ENCODE measurements around the gene CDH22. TPM values are rescaled to one million over a fixed set of nuclear protein-coding genes. Genes with fewer than 3 reads are reported as not detected.

The CDH22 gene
- total and polyA plus RNA-seq, 9 of the 15 experiments (the other 6 are each of a cell fraction or from before 2014, with no cell fraction given), result 0.07 to 0.08 TPM; not detected in 7

GRCh38 chr20:46178891-46179290, 129.4 kb downstream of the CDH22 start (continued):
- TF ChIP-seq RREB1 (CRISPR knock-in tag; IDR thresholded peaks at IDR 0.05) (no peak), ZNF431 (CRISPR knock-in tag; IDR thresholded peaks at IDR 0.05) (no peak), SPI1 (IDR thresholded peaks at IDR 0.05; ENCODE audit: borderline replicate concordance, low read depth, low read length) (no peak), CCAR2 (IDR thresholded peaks at IDR 0.05; ENCODE audit: low read depth, low read length) (no peak), COPS2 (conservative IDR thresholded peaks at IDR 0.05) (no peak)

GRCh38 chr20:46177768-46178167, 130.5 kb downstream of the CDH22 start:
- POLR2A ChIA-PET, result interaction anchor here (0.5 to 0.9 kb wide), 2 partner anchors 17 to 165 kb away, joined by 3 read pairs; no protein-coding TSS in a partner anchor
- FAIRE-seq, result no peak
- CTCF ChIA-PET (ENCODE audit: low intra/inter-chr PET ratio), result no interaction called here
- H3K4me1 ChIP-seq (replicated peaks in 1 of 2; ENCODE audit: control insufficient read depth in 2 of 2, insufficient read depth in 2 of 2, low read length in 2 of 2), result peaks cover 0 to 10% of the 10 kb centered on the region in 2 experiments; a peak in 1 of 5 replicates
- no peaks in the 10 kb centered on the region for H3K79me2 ChIP-seq (ENCODE audit: control insufficient read depth, insufficient read depth, low read length)
- no peak overlapping the region for H3K4me2 ChIP-seq (ENCODE audit: insufficient read depth, low read length)
- H3K9ac ChIP-seq (ENCODE audit: insufficient read depth in 1 of 2, low read depth in 2 of 2, low read length in 2 of 2), result no peak overlapping the region; a peak in 1 of 4 replicates
- H2AFZ ChIP-seq (ENCODE audit: low read depth, low read length), result no peak overlapping the region
- in situ Hi-C loops (cut with MboI), result no loop called here
- under 1% methylated on average over 10 of the region's 15 CpGs for WGBS (ENCODE audit: insufficient coverage, low coverage, missing lambda C conversion rate)
- H3K4me3 ChIP-seq, result no peak overlapping the region
- DNase-seq (ENCODE audit: extremely low read depth in 1 of 4, low spot score in 3 of 4), result no peak
- no peak for ATAC-seq
- intact Hi-C loops (cut with micrococcal nuclease), result no loop called here
- no TSS peak for BruUV-seq (replicated peaks)
- H3K36me3 ChIP-seq (ENCODE audit: control insufficient read depth, insufficient read depth, low read length), result no peaks in the 10 kb centered on the region
- H3K27me3 ChIP-seq (ENCODE audit: control insufficient read depth in 2 of 2, insufficient read depth in 2 of 2, low read length in 2 of 2), result peaks cover 19 to 73% of the 10 kb centered on the region in 2 experiments
- peaks cover 16% of the 10 kb centered on the region; the same call in 1 of the 2 replicates for H4K20me1 ChIP-seq (replicated peaks; ENCODE audit: control insufficient read depth, insufficient read depth, low read length)
- H3K9me1 ChIP-seq (ENCODE audit: control insufficient read depth, insufficient read depth, low read length), result no peaks in the 10 kb centered on the region
- H3K9me3 ChIP-seq (replicated peaks; ENCODE audit: control insufficient read depth, insufficient read depth, low read depth, low read length), result no peaks in the 10 kb centered on the region
- H3K27ac ChIP-seq (ENCODE audit: extremely low read depth, low read depth, low read length), result no peak overlapping the region
- TF ChIP-seq HLTF (IDR thresholded peaks at IDR 0.05), result no peak
- no peak for TF ChIP-seq NUFIP1 (IDR thresholded peaks at IDR 0.05; ENCODE audit: partially characterized antibody)
- no peak for TF ChIP-seq XRCC4 (IDR thresholded peaks at IDR 0.05; ENCODE audit: extremely low read depth, insufficient read depth, insufficient read length)
- TF ChIP-seq ZNF184 (CRISPR knock-in tag; IDR thresholded peaks at IDR 0.05), result no peak
- no peak for TF ChIP-seq HDAC6 (IDR thresholded peaks at IDR 0.05; ENCODE audit: low read depth, low read length)
- no peak for TF ChIP-seq ZNF766 (CRISPR knock-in tag; conservative IDR thresholded peaks at IDR 0.05)
- TF ChIP-seq ZBTB43 (CRISPR knock-in tag; IDR thresholded peaks at IDR 0.05), result no peak
- no peak for TF ChIP-seq GTF2E2 (tag; IDR thresholded peaks at IDR 0.05)
- TF ChIP-seq THRB (CRISPR knock-in tag; conservative IDR thresholded peaks at IDR 0.05), result no peak
